Kidney epithelial cell (primary cell): ENCODE data around the gene GALNT7. TPM values are rescaled to one million over a fixed set of nuclear protein-coding genes. Genes with fewer than 3 reads are reported as not detected.

Source experiments
- DNase-seq: peaks from one replicate; pipeline ENCODE4 v3.0.0-alpha.2; 2010; ENCODE audit warnings: low read depth
- H3K27me3 ChIP-seq: 2 replicates; pipeline ENCODE4 v1.6.0; 2011; ENCODE audit warnings: low read length; ENCODE audit not compliant: control insufficient read depth, insufficient read depth
- H3K36me3 ChIP-seq: 2 replicates; pipeline ENCODE4 v1.5.1; 2011; ENCODE audit warnings: low read length; ENCODE audit not compliant: control insufficient read depth, insufficient read depth
- H3K4me3 ChIP-seq: 2 replicates; pipeline ENCODE4 v1.5.1; 2011; ENCODE audit warnings: low read depth, mild to moderate bottlenecking, control low read depth, low read length
- CTCF ChIP-seq: IDR thresholded peaks from 2 replicates; pipeline ENCODE4 v1.5.1; 2011; ENCODE audit warnings: mild to moderate bottlenecking, moderate library complexity, low read length, control low read depth, inconsistent platforms; ENCODE audit not compliant: insufficient read depth, poor library complexity, severe bottlenecking
- total RNA-seq: library from RNA; depleted of rRNA; stranded (reverse); fragments of >200 nt; gene quantifications from 2 replicates; pipeline ENCODE4 v1.2.3, GENCODE V29; 2015

Gene GALNT7
- total RNA-seq, 1 donor from 2014 or later, result 46.6 TPM

GRCh38 chr4:173318240-173318639 lies 149.6 kb downstream of the GALNT7 start:
- Histone ChIP-seq H3K36me3 (no peaks in the 10 kb centered on the region), H3K27me3 (no peaks in the 10 kb centered on the region), H3K4me3 (no peak overlapping the region)
- DNase-seq, result no peak
- TF ChIP-seq CTCF, result no peak

GRCh38 chr4:173318648-173319211 lies 150.1 kb downstream of the GALNT7 start:
- H3K4me3 ChIP-seq, result no peak overlapping the region
- no peak for DNase-seq
- no peaks in the 10 kb centered on the region for H3K36me3 ChIP-seq
- H3K27me3 ChIP-seq, result no peaks in the 10 kb centered on the region
- no peak for TF ChIP-seq CTCF

GRCh38 chr4:173319696-173320095 lies 151.1 kb downstream of the GALNT7 start:
- no peaks in the 10 kb centered on the region for H3K27me3 ChIP-seq
- no peak overlapping the region for H3K4me3 ChIP-seq
- H3K36me3 ChIP-seq, result no peaks in the 10 kb centered on the region
- no peak for TF ChIP-seq CTCF
- DNase-seq, result no peak

GRCh38 chr4:173325007-173325736 lies 156.6 kb downstream of the GALNT7 start:
- no peak for TF ChIP-seq CTCF
- H3K36me3 ChIP-seq, result no peaks in the 10 kb centered on the region
- H3K27me3 ChIP-seq, result no peaks in the 10 kb centered on the region
- no peak for DNase-seq
- H3K4me3 ChIP-seq, result no peak overlapping the region

- no peak for DNase-seq
- Histone ChIP-seq H3K27me3 (no peaks in the 10 kb centered on the region), H3K4me3 (no peak overlapping the region), H3K36me3 (no peaks in the 10 kb centered on the region)
- TF ChIP-seq CTCF, result no peak
These were observed 159.8 kb downstream of the GALNT7 start for GRCh38 chr4:173328236-173328901.

GRCh38 chr4:173330590-173330989 lies 162.0 kb downstream of the GALNT7 start:
- TF ChIP-seq CTCF, result no peak
- no peaks in the 10 kb centered on the region for H3K36me3 ChIP-seq
- no peak for DNase-seq
- no peaks in the 10 kb centered on the region for H3K27me3 ChIP-seq
- no peak overlapping the region for H3K4me3 ChIP-seq
